IMR-90 (cell line): Measurements from ENCODE around the gene METTL17. TPM values are rescaled to one million over a fixed set of nuclear protein-coding genes. Genes with fewer than 3 reads are reported as not detected.
"Not testable (repeated sequence)": the region's sequence is repeated elsewhere in the genome, so short reads cannot be mapped to it uniquely, and the experiment has no call there.

Experiments
- ATAC-seq: fragments of 200-7000 bp; cut with Tn5 transposase; 2 replicates; pipeline ENCODE4 v1.9.1; 2020; ENCODE audit warnings: low read depth, mild to moderate bottlenecking, moderate library complexity
- BruUV-seq: library from RNA; stranded (reverse); fragments of 400-500 nt; replicated peaks from 2 replicates; lab custom pipeline; 2021; lab: Mats Ljungman, UMichigan
- CTCF ChIA-PET: fragments of 300-600 bp; formaldehyde crosslinking; extraction: SDS; loops from one replicate; lab custom pipeline; 2021; ENCODE audit warnings: antibody characterized with exemption; lab: Yijun Ruan, JAX
- POLR2A ChIA-PET: fragments of 300-600 bp; sonication (Branson Sonifier 250); formaldehyde crosslinking; loops from one replicate; lab custom pipeline; 2022; ENCODE audit warnings: antibody characterized with exemption; ENCODE audit not compliant: unreplicated experiment; lab: Charles Lee
- DNase-seq: peaks from one replicate; pipeline ENCODE4 v3.0.0; 2013
- H2AFZ ChIP-seq: replicated peaks from 2 replicates; pipeline ENCODE3; 2013; ENCODE audit warnings: low read length, mild to moderate bottlenecking; ENCODE audit not compliant: poor library complexity
- H2AK5ac ChIP-seq: 2 replicates; pipeline ENCODE4 v1.6.1; 2013; ENCODE audit warnings: low read depth, low read length, inconsistent platforms
- H2AK9ac ChIP-seq: replicated peaks from 2 replicates; pipeline ENCODE3; 2013; ENCODE audit warnings: mild to moderate bottlenecking, low read depth, low read length, moderate library complexity; ENCODE audit not compliant: poor library complexity
- H2BK120ac ChIP-seq: 2 replicates; pipeline ENCODE4 v1.6.1; 2013; ENCODE audit warnings: low read depth, low read length, inconsistent platforms
- H2BK15ac ChIP-seq: 3 replicates; pipeline ENCODE4 v1.6.1; 2013; ENCODE audit warnings: low read depth, low read length, inconsistent platforms
- H2BK20ac ChIP-seq: 2 replicates; pipeline ENCODE4 v1.6.1; 2013; ENCODE audit warnings: low read depth, mild to moderate bottlenecking, inconsistent platforms, low read length, moderate library complexity
- H2BK5ac ChIP-seq: 2 replicates; pipeline ENCODE4 v1.6.1; 2013; ENCODE audit warnings: mild to moderate bottlenecking, low read depth, low read length, inconsistent platforms; ENCODE audit not compliant: poor library complexity, severe bottlenecking
- H3K14ac ChIP-seq: replicated peaks from 2 replicates; pipeline ENCODE4 v1.6.1; 2013; ENCODE audit warnings: low read depth, low read length, inconsistent platforms
- H3K18ac ChIP-seq: 2 replicates; pipeline ENCODE4 v1.6.1; 2013; ENCODE audit warnings: low read depth, low read length, control low read depth
- H3K23ac ChIP-seq: 2 replicates; pipeline ENCODE4 v1.6.1; 2013; ENCODE audit warnings: low read depth, low read length, inconsistent platforms
- H3K27ac ChIP-seq: 2 replicates; pipeline ENCODE4 v1.5.1; 2013; ENCODE audit warnings: mild to moderate bottlenecking, control low read depth, low read length; ENCODE audit not compliant: insufficient read depth
- H3K27me3 ChIP-seq: 2 replicates; pipeline ENCODE4 v1.6.1; 2013; ENCODE audit warnings: low read length; ENCODE audit not compliant: control insufficient read depth, insufficient read depth
- H3K36me3 ChIP-seq: 2 replicates; pipeline ENCODE4 v1.6.1; 2013; ENCODE audit warnings: low read length, mixed read lengths; ENCODE audit not compliant: control insufficient read depth, insufficient read depth
- H3K4ac ChIP-seq: 2 replicates; pipeline ENCODE4 v1.6.1; 2013; ENCODE audit warnings: low read depth, low read length, inconsistent platforms
- H3K4me1 ChIP-seq: 2 replicates; pipeline ENCODE4 v1.6.1; 2013; ENCODE audit warnings: low read length, mixed read lengths; ENCODE audit not compliant: control insufficient read depth, insufficient read depth
- H3K4me2 ChIP-seq: 2 replicates; pipeline ENCODE4 v1.6.1; 2013; ENCODE audit warnings: low read depth, mild to moderate bottlenecking, control low read depth, low read length, moderate library complexity
- H3K4me3 ChIP-seq: 2 replicates; pipeline ENCODE4 v1.5.1; 2013; ENCODE audit warnings: low read depth, mild to moderate bottlenecking, control low read depth, low read length, moderate library complexity; ENCODE audit not compliant: insufficient read depth
- H3K56ac ChIP-seq: 2 replicates; pipeline ENCODE4 v1.6.1; 2013; ENCODE audit warnings: low read length, inconsistent platforms; ENCODE audit not compliant: insufficient read depth; ENCODE audit errors: extremely low read depth
- H3K79me1 ChIP-seq, 2 experiments: 2 replicates each; pipeline ENCODE4 v1.6.1; 2013; ENCODE audit warnings: low read length in 2 of 2, inconsistent platforms in 1 of 2, low read depth in 1 of 2
- H3K9ac ChIP-seq: 2 replicates; pipeline ENCODE4 v1.6.1; 2013; ENCODE audit warnings: low read depth, low read length, control low read depth
- H3K9me1 ChIP-seq: 2 replicates; pipeline ENCODE4 v1.6.1; 2013; ENCODE audit warnings: low read length, inconsistent platforms; ENCODE audit not compliant: insufficient read depth
- H3K9me3 ChIP-seq: 2 replicates; pipeline ENCODE4 v1.6.1; 2013; ENCODE audit warnings: low read length; ENCODE audit not compliant: control insufficient read depth, insufficient read depth
- H4K20me1 ChIP-seq: 2 replicates; pipeline ENCODE4 v1.6.1; 2013; ENCODE audit warnings: low read length, inconsistent platforms; ENCODE audit not compliant: insufficient read depth
- H4K5ac ChIP-seq: 2 replicates; pipeline ENCODE4 v1.6.1; 2013; ENCODE audit warnings: mild to moderate bottlenecking, low read depth, low read length, control low read depth
- H4K8ac ChIP-seq, 2 experiments: 2 replicates each; pipeline ENCODE4 v1.6.1; 2013; ENCODE audit warnings: low read depth in 2 of 2, low read length in 2 of 2, control low read depth in 1 of 2, inconsistent platforms in 1 of 2
- H4K91ac ChIP-seq: 2 replicates; pipeline ENCODE4 v1.6.1; 2013; ENCODE audit warnings: low read depth, low read length, inconsistent platforms; ENCODE audit not compliant: insufficient read depth
- WGBS, 2 experiments: methylation state at CpG; one replicate each; pipeline versions ENCODE4 v1.1.5 to v1.1.7; 2013; ENCODE audit warnings: missing lambda C conversion rate in 2 of 2; ENCODE audit not compliant: insufficient read length in 1 of 2; ENCODE audit errors: extremely low coverage in 2 of 2; 5-methylcytosine and 5-hydroxymethylcytosine counted together
- dilution Hi-C: fragments of 300-500 bp; cut with HindIII; formaldehyde crosslinking; loops from one replicate; pipeline ENCODE4 v1.14.3; 2018; ENCODE audit warnings: low sequenced_read_pairs; ENCODE audit not compliant: unreplicated experiment
- in situ Hi-C: fragments of 300-500 bp; cut with MboI; formaldehyde crosslinking; loops from 3 replicates; pipeline ENCODE4 v1.14.3; 2019; ENCODE audit warnings: low sequenced_read_pairs, inconsistent platforms, mixed read lengths
- intact Hi-C: fragments of 100-400 bp; cut with micrococcal nuclease; formaldehyde crosslinking; loops from 2 replicates; pipeline ENCODE4 v1.10.0; 2022
- polyA plus RNA-seq, 3 experiments: library from polyadenylated mRNA; depleted of rRNA; stranded (reverse); fragments of >200 nt; gene quantifications; 2 replicates each; pipeline ENCODE4 v1.2.3, GENCODE V29; 2012; ENCODE audit warnings: low replicate concordance in 1 of 3
- total RNA-seq: library from RNA; depleted of rRNA; stranded (reverse); fragments of >200 nt; gene quantifications from 2 replicates; pipeline ENCODE4 v1.2.3, GENCODE V29; 2012

Gene METTL17
- total and polyA plus RNA-seq, 2 of the 4 experiments (the other 2 are of a cell fraction) = 32.8 to 69.7 TPM

GRCh38 chr14:20954736-20955537, 34.8 kb upstream of the METTL17 start, which contains the start of gene RNASE2:
Gene RNASE2 (plus strand): TSS chr14:20955487. CDS start chr14:20955772, 285 bp downstream.
- in situ Hi-C loops, H3K9me1 ChIP-seq, H3K27me3 ChIP-seq, ATAC-seq, H3K18ac ChIP-seq, H2BK5ac ChIP-seq, dilution Hi-C loops, H3K27ac ChIP-seq, H2AK9ac ChIP-seq, BruUV-seq, POLR2A ChIA-PET, H2BK120ac ChIP-seq, H3K56ac ChIP-seq, H2AFZ ChIP-seq, H3K4ac ChIP-seq, DNase-seq, H3K23ac ChIP-seq, H3K9me3 ChIP-seq, H4K20me1 ChIP-seq, H3K4me1 ChIP-seq, H4K5ac ChIP-seq, H2BK15ac ChIP-seq, H2AK5ac ChIP-seq, CTCF ChIA-PET, H3K4me3 ChIP-seq, H3K9ac ChIP-seq, H2BK20ac ChIP-seq, H3K36me3 ChIP-seq, H3K14ac ChIP-seq, H3K4me2 ChIP-seq, H4K91ac ChIP-seq, intact Hi-C loops, H4K8ac ChIP-seq, H3K79me1 ChIP-seq: not testable (repeated sequence)
- 60% methylated on average over 1 of the region's 4 CpGs; no CpG with 5 or more reads in 1 of the 2 experiments for WGBS, 2 experiments

- H2AK9ac ChIP-seq, H2AK5ac ChIP-seq, H3K36me3 ChIP-seq, H3K79me1 ChIP-seq, DNase-seq, H3K9me1 ChIP-seq, H2BK20ac ChIP-seq, ATAC-seq, H3K4me1 ChIP-seq, H3K27me3 ChIP-seq, H2BK120ac ChIP-seq, intact Hi-C loops, H4K20me1 ChIP-seq, H4K8ac ChIP-seq, dilution Hi-C loops, H3K14ac ChIP-seq, H3K27ac ChIP-seq, H4K5ac ChIP-seq, BruUV-seq, H2AFZ ChIP-seq, H3K23ac ChIP-seq, H3K9me3 ChIP-seq, H2BK15ac ChIP-seq, H3K56ac ChIP-seq, H4K91ac ChIP-seq, POLR2A ChIA-PET, H3K4ac ChIP-seq, H3K9ac ChIP-seq, H3K4me3 ChIP-seq, in situ Hi-C loops, H2BK5ac ChIP-seq, H3K4me2 ChIP-seq, H3K18ac ChIP-seq: not testable (repeated sequence)
- no CpG with 5 or more reads among the region's 5 CpGs for WGBS, 2 experiments
- CTCF ChIA-PET = interaction anchor here (1.3 kb wide), 1 partner anchor 15 kb away, joined by 3 read pairs; no protein-coding TSS in a partner anchor
These were observed 34.3 kb upstream of the METTL17 start for GRCh38 chr14:20955538-20955873.
